ENCODE results near the gene LRCH4.

DNA sequence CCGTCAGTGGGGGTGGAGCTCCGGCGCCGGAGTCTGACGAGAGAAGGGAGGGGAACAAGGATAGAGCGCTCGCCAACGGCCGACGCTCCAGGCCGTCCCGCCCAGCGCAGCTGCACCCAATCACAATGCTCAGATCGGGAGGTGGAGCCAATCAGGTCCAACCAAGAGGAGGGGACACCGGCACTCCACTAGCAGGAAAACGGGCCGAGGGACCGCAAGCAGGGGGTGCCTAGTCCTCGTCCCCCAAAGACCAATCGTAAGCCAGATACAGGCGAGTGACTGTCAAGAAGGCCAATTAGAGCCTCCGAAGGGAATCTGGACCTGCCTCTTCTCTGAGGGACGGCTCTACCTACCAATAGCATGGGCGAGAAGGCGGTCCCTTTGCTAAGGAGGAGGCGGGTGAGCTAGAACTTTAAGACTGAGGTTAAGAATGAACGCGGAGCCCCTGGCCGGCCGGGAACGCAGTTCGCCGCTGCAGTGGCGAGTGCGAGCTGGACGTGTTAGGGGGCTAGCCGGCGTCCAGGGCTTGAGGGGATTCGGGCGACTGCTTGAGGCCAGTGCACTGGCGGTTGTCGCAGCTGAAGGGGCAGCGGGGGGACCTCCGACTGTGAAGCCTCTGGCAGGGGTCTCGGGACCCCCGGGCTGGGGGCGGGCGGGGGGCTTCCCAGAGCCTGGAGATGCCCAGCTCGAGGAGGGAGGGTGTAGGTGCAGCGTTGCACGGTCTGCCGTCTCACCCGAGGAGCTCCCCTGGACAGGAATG is 517 bp upstream of the LRCH4 start, which contains the start of gene FBXO24:
- TF ChIP-seq POLR2AphosphoS5 (IDR thresholded peaks at IDR 0.05; ENCODE audit: low read depth, low read length) (no peak), TAF1 (IDR thresholded peaks at IDR 0.05; ENCODE audit: low read depth, low read length) (peak; percentile 57; the same call in 1 of the 2 replicates), POLR2A (IDR thresholded peaks at IDR 0.05; ENCODE audit: low read depth, low read length) (no peak), SPI1 (IDR thresholded peaks at IDR 0.05; ENCODE audit: low read depth, low read length) (no peak)
